Measurements from ENCODE around the gene ZNF358.

DNA sequence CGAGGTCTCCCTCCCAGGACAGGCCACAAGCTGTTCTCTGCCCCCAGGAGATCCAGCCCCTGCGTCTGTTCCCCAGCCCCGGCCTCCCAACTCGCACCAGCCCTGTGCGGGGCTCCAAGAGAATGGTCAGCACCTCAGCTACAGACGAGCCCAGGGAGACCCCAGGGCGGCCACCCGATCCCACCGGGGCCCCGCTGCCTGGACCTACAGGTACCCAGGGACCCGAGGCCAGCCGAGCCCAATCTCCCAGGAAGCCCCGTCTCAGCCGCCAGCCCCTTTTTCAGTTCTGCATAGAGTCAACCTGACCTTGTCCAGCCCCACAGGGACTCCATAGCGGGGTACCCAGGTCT, 25.5 kb downstream of the ZNF358 start:
- TF ChIP-seq CTCF (IDR thresholded peaks at IDR 0.05; ENCODE audit: low read length) = no peak
- TF ChIP-seq EZH2phosphoT487 (IDR thresholded peaks at IDR 0.05; ENCODE audit: low read length) = no peak
- TF ChIP-seq EZH2 (optimal IDR thresholded peaks at IDR 0.05; ENCODE audit: low read depth, low read length) = no peak
